GM12865 (cell line): ENCODE results near the gene OR2V2.

Experiments used
- DNase-seq: peaks from one replicate; pipeline ENCODE4 v3.0.0; 2010; ENCODE audit warnings: low read depth
- H3K4me3 ChIP-seq: 2 replicates; pipeline ENCODE4 v1.5.1; 2011; ENCODE audit warnings: mild to moderate bottlenecking, low read depth, low read length, control low read depth
- TF ChIP-seq, protein P1 (sequence below): IDR thresholded peaks from 2 replicates; pipeline ENCODE4 v1.5.1; 2011; ENCODE audit warnings: low read length, control low read depth, low read depth, inconsistent platforms; ENCODE audit not compliant: insufficient read depth; ENCODE audit errors: missing control alignments

The OR2V2 gene

DNA sequence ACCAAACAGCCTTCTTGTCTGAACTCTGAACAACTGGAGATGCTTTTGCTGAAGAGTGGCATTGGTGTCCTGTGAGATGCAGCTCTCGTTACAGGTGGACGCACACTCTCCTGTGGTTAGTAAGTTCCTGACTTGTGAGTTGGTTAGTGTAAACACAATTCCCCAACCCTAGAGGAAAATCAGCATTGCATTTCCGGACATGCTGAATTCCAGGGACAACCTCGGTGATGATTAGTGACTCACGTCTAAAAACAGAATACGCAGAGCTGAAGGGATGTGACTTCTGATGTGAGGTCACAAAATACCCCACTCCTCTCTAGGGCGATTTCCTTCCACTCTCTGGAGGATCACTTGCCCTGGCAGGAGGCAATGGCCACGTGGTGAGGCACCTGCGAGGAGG lies 5.0 kb downstream of the OR2V2 start:
- no peak overlapping the region for H3K4me3 ChIP-seq
- TF ChIP-seq, protein P1, sequence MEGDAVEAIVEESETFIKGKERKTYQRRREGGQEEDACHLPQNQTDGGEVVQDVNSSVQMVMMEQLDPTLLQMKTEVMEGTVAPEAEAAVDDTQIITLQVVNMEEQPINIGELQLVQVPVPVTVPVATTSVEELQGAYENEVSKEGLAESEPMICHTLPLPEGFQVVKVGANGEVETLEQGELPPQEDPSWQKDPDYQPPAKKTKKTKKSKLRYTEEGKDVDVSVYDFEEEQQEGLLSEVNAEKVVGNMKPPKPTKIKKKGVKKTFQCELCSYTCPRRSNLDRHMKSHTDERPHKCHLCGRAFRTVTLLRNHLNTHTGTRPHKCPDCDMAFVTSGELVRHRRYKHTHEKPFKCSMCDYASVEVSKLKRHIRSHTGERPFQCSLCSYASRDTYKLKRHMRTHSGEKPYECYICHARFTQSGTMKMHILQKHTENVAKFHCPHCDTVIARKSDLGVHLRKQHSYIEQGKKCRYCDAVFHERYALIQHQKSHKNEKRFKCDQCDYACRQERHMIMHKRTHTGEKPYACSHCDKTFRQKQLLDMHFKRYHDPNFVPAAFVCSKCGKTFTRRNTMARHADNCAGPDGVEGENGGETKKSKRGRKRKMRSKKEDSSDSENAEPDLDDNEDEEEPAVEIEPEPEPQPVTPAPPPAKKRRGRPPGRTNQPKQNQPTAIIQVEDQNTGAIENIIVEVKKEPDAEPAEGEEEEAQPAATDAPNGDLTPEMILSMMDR: no peak
- DNase-seq: no peak

DNA sequence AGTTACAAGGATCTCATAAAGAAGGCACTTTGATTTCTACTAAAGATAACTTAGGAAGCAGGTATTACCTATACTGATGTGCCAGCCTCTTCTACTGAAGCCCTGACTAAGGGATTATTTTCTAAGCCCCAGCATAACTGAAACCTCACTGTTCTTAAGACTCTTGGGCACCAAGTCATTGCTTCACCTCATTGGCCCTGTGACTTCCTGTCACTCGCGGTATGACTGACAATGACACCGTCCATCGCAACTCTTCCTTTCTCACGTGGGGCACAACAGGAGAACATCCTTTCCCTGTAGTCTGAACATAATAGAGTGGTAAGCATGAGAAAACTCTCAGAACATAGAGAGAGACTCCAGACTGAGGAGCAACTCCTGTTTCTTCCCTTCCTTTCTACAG lies 6.4 kb downstream of the OR2V2 start:
- TF ChIP-seq, protein P1: no peak
- DNase-seq: peak; percentile 80
- no peak overlapping the region for H3K4me3 ChIP-seq

DNA sequence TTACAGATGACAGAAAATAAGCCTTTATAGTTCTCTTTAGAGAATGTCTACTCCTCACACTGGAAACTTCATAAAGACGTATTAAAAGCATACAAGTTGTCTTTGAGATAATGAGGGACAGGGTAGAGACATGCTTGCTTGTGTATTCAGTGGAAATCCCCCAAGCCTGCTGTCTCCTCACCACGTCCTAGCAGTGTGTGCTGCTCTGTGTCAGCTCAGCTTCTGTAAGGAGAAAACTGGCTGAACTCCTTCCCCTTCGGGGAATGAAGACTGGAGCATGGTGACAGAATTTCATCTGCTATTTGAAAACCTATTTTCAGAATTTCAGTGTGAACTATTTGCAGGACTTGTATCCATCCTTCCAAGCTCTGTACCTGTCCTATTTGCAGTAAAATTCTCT lies 9.4 kb downstream of the OR2V2 start:
- peak; percentile 66 for DNase-seq
- TF ChIP-seq, protein P1: no peak
- no peak overlapping the region; the same call in 1 of the 2 replicates for H3K4me3 ChIP-seq

DNA sequence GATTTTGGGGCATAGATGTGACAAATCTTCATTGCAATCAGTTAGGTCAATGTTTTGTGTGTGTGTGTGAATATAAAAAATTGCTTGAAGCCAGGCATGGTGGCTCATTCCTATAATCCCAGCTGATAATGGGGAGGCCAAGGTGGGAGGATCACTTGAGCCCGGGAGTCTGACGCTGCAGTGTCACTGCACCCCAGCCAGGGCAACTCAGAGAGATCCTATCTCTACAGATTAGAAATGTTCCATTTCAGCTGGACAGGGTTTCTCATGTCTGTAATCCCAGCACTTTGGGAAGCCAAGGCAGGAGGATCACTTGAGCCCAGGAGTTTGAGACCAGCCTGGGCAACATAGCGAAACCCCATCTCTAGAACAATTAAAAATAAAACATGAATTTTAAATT lies 11.5 kb downstream of the OR2V2 start:
- DNase-seq: no peak
- TF ChIP-seq, protein P1: no peak
- no peak overlapping the region for H3K4me3 ChIP-seq

DNA sequence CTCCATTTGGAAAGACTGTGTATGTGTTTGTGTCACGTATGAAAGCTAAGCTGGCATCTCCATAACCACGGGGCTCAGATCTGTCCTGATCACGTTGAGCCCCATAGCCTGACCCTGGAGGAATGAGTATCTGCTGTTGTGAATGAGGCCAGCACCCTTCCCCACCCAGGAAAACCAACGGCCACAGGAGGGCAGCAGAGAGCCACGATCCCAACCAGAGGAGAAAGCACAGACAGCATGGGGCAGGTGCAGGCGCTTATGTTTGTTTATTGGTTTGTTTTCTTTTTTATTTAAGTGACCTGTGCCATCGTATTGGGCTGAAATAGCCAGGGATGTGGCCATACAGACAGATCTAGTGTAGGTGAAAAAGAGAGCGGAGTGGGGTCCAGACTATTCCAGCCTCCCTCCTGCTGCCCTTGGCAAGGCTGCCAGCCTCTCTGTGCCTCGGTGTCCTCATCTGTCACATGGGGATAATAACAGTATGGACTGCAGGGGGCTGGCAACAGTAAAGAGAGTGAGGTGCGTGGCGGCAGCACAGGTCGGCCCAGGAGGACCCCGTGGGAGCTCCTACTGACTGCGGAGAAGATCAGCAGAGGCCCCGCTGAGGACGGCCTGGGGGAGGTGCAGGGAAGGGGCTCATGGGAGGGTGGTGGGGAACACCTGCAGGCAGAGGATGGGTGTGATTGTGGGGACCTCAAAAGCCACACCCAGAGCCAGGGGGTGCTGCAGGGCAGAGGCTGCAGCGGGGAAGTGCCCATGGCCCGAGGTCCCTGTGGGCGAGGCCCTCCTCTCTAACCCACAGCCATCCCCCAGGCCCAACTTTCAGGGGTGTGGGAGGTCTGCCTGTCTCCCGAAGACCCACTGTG lies 12.1 kb downstream of the OR2V2 start:
- TF ChIP-seq, protein P1: peak; percentile 87
- DNase-seq: peak; percentile 90
- no peak overlapping the region; the same call in 1 of the 2 replicates for H3K4me3 ChIP-seq

DNA sequence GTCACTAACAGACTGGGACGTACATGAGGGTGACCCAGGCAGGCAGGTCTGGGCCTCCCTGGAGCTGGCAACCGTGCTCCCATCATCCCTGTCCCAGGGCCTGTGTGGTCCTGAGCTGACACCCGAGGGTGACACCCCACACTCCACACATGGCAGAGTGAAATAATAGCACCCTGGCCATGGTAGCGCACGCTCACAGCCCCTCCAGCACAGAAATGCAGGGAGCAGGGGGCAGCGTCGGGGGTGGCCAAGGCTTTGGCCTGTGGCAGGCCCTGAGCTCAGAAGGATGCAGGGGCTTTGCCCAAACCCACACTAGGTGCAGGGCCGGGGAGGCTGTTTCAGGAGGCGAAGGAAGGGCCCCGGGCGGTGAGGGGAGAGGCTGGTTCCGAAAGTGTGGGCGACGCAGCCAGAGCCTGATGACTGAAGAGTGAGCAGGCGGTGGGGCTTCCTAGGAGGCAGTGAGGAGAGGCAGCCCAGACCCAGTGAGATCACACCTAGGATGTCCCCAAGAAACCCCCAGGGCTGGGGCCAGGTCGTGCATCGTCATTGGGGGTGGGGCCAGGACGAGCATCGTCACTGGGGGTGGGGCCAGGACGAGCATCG lies 12.9 kb downstream of the OR2V2 start:
- H3K4me3 ChIP-seq: peak overlapping the region; percentile 53
- peak; percentile 89 for DNase-seq
- TF ChIP-seq, protein P1: no peak

DNA sequence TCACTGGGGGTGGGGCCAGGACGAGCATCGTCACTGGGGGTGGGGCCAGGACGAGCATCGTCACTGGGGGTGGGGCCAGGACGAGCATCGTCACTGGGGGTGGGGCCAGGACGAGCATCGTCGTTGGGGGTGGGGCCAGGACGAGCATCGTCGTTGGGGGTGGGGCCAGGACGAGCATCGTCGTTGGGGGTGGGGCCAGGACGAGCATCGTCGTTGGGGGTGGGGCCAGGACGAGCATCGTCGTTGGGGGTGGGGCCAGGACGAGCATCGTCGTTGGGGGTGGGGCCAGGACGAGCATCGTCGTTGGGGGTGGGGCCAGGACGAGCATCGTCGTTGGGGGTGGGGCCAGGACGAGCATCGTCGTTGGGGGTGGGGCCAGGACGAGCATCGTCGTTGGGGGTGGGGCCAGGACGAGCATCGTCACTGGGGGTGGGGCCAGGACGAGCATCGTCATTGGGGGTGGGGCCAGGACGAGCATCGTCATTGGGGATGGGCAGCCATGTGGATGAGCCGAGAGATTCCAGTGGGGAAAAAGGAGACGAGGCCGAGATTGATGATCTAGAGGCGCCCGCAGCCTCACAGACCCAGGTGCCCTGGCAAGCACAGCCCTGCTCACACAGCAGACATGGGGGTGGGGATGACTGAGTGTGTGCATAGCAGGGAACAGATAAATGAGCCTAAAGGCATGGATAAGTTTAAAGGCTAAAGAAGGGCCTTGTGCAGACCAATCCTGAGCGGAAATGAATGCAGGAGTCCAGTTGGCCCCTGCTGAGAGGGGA lies 13.6 kb downstream of the OR2V2 start:
- H3K4me3 ChIP-seq: peak overlapping the region; percentile 64
- DNase-seq: peak; percentile 78
